Fibroblast of skin of left biceps (primary cell): ENCODE results near the gene GSE1.

ENCODE experiments used
- DNase-seq, 2 experiments: peaks; one replicate each; pipeline ENCODE4 v3.0.0-alpha.2; 2013; ENCODE audit warnings: low read depth in 2 of 2

GSE1 gene

GRCh38 chr16:85646358-85646907 is 33.3 kb downstream of the GSE1 start:
- DNase-seq: no peak

DNA sequence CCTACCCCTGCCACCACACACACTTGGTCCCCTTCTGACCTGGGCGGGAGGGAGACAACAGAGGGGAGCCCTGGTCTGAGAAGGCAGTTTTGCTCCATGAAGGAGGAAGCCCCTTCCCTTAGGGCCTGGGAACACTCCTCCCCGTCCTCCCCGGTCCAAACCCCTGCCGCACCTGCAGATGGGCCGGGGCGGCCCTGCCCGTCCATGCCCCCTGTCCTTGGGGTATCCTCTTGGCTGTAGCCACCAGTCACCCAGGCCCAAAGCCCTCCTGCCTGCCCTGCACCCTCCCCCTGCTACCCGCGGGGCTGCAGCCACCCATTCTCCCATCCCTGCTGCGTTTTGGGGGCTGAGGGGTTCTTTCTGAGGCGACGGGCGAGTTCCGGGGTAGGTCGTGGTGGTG is 33.9 kb downstream of the GSE1 start:
- no peak for DNase-seq

- no peak for DNase-seq
These were observed 35.1 kb downstream of the GSE1 start for GRCh38 chr16:85648070-85648714.

- no peak for DNase-seq
These were observed 35.7 kb downstream of the GSE1 start for GRCh38 chr16:85648805-85649204.

DNA sequence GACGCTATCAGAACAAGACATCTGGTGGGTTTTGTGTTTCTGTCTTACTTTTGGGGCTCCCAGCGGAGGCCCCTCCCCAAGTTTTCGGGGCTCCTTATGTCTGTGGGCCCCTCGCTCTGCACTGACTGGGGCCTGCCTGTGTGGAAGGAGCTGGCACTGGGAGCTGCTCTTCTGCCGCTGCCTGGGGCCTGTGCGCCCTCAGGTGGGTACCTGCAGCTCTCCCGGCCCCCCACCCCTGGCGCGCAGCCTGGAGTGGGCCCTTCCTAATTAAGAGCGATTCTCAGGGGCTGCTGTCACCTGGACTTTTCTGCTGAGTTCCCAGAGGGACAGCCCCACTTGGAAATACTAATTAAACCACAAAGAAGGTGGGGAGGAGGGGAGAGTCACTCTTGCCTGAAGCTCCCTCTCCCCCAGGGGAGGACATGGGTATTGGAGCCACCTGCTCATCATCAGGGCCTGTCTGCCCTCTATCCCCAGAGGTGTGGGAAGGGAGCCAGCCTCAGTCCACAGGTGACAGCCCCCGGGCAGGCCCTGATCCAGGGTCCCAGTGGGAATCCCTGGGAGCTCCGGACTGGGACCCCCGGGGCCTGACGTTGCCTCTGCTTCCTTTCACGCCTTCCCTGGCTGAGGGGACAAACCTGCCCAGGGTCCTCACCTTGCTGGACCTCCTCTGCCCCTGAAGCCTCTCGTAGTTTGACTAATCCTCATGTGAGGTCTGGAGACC is 36.5 kb downstream of the GSE1 start:
- no peak for DNase-seq

DNA sequence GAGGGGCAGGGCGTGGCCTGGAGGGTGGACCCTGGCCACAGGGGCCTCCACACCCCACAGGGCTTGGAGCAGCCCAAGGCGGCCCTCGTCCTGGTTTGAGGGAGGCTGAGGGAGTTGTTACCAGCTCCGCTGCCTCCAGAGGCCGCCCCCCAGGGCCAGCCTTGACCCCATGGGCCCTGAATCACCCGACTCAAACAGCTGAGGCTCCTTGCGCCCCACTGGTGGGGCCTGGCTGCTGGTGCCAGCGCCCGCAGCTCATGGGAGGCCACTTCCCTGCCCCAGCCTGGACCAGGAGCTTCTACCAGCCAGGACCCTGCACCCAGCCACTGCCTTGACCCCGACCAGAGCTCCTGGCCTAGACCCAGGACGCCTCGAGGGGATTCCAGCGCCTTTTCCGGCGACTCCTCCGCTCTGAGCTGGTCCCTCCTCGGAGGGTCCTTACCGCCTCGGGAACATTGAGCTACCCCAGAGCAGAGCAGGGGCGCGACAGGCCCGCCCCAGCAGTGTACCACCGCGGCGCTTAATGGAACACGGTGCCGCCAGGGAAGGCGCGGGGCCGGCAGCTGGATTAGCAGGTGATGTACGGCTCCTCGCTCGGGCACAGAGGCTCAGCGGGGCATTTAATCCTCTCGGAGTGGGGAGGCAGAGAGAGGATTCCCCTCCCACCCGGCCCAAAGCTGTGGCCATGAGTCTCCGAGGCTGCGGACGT is 37.2 kb downstream of the GSE1 start:
- DNase-seq: no peak

- DNase-seq: no peak
These were observed 37.9 kb downstream of the GSE1 start for GRCh38 chr16:85650844-85651628.

DNA sequence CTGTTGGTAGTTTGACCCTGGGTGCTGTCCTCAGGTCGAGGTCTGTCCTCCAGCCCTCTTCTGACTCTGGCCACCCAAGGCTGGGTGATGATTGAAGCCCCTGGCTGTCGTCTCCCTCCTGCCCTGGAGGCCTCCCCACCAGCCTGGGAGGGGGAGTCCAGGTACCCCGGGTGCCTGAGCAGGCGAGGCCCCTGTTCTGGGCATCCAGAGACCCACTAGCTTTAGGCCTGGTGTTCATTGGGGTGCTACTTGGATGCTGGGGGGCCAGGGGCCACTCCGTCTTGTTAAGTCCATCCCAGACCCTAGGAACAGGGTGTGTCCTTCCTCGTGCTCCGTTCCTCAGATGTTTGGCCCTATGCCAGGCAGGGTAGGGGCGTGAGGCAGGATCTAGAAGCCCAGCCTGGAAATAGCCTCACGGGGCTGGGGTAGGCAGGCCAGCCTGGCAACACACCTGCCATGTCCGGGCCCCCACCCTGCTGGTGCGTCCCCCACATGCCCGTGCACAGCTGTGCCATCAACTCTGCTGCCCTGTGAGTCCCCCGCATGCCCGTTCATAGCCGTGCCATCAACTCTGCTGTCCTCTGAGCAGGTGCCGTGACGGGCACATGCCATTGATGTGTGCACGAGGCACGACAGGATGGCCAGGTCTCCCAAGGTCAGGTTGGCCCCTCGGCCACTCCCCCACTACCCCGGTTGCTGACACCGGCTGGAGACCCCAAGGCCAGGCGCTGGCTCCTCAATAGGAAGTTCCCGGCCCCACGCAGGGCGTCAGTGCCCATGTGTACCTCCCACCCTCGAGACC is 38.7 kb downstream of the GSE1 start:
- DNase-seq: no peak

GRCh38 chr16:85652431-85653221 is 39.5 kb downstream of the GSE1 start:
- peak; percentile 28 to 34 for DNase-seq

DNA sequence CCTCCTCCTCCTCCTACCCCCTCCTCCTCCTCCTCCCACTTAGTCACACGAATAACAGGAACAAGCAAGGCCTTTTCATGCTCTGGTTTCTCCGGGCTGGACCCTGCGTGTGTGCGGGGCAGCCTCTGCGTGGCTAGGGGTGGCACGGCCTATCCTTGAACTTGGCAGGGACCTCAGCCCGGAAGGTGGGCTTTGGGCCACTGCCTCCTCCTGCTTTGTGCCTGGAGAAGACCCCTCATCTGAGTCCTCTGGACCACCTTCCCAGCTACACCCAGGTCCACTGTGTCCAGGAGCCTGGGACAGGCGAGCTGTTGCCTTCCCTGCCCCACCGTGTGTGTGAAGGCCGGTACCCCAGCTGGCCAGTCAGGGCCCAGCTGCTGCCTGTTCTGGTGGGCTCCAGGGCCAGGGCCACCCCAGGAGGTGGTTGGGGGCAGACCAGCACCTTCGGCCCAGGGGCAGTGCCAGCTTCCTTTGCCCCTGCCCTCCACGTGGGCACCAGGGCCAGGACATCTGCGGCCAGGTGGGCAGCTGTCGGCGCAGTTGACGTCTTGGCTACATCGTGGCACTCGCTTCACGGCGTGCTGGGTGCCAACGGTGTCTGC is 40.3 kb downstream of the GSE1 start:
- DNase-seq: no peak

- DNase-seq: no peak
These were observed 41.4 kb downstream of the GSE1 start for GRCh38 chr16:85654251-85655095.

- no peak for DNase-seq
These were observed 42.4 kb downstream of the GSE1 start for GRCh38 chr16:85655216-85656129.

DNA sequence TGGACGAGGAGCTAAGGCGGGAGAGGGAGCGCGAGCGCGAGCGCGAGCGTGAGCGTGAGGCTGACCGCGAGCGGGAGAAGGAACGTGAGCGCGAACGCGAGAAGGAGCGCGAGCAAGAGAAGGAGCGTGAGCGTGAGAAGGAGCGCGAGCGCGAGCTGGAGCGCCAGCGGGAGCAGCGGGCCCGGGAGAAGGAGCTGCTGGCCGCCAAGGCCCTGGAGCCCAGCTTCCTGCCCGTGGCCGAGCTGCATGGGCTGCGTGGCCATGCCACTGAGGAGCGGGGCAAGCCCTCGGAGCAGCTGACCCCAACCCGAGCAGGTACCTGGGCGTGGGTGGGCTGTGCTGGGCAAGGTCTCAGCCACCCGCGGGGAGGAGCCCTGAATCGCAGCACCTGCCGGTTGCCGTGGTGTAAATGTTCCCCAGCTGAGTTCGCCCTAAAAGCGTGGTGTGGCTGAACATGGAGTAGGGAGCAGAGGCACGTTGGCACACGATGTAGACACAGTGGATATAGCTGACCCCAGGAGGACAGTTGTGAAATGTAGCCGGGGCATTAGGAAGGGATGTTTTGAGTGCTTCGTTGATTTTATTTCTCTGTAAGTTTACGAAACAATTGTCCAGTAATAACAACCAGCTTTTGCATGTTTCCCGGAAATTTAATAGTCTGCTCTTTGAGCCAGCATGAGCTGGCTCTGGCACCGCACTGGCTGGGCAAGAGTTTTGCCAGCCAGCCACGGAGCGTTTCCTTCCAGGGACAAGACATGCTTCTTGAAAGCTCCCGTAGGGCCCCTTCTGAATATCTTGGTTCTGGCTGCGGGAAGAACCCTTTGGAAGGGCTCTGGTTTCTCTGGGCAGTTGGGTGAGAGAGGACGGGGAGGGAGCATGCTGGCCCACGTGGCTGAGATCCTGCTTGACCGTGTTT is 43.5 kb downstream of the GSE1 start:
- no peak for DNase-seq

- no peak for DNase-seq
These were observed 44.1 kb downstream of the GSE1 start for GRCh38 chr16:85657267-85657650.

DNA sequence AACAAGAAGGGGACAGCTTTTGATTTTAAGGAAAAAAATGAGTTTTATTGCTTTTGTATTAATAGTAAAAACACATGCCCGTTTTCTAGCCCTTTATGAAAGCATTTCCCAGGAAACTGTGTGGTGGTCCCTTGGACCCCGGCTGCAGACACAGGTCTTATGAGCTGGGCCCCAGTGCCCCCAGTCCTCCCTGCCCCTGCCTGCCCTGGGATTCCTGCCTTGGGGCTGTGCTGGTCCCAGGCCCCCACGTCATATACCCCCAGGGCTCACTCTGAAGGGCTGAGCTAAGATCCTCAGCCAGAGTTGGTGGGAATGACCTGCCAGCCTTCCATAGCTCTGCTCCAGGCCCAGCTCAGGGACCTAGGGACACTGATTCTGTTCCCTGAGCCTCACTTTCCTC is 44.9 kb downstream of the GSE1 start:
- DNase-seq: no peak

GRCh38 chr16:85658504-85659326 is 45.6 kb downstream of the GSE1 start:
- no peak for DNase-seq
